Endothelial cell (in vitro differentiated cells): ENCODE data around the gene FLT1. TPM values are rescaled to one million over a fixed set of nuclear protein-coding genes. Genes with fewer than 3 reads are reported as not detected.

Experiments used
- DNase-seq: peaks from one replicate; pipeline ENCODE4 v3.0.0; 2021; ENCODE audit warnings: low spot score
- H3K27ac Mint-ChIP-seq: one replicate; pipeline ENCODE4 v1.8.0; 2021; ENCODE audit warnings: mixed read lengths, inconsistent platforms; ENCODE audit not compliant: unreplicated experiment
- H3K27me3 Mint-ChIP-seq: one replicate; pipeline ENCODE4 v1.8.0; 2021; ENCODE audit warnings: mild to moderate bottlenecking, moderate library complexity, mixed read lengths, inconsistent platforms; ENCODE audit not compliant: unreplicated experiment
- H3K36me3 Mint-ChIP-seq: one replicate; pipeline ENCODE4 v1.8.0; 2021; ENCODE audit warnings: mild to moderate bottlenecking, low read depth, mixed read lengths, inconsistent platforms; ENCODE audit not compliant: unreplicated experiment
- H3K4me1 Mint-ChIP-seq: one replicate; pipeline ENCODE4 v1.8.0; 2021; ENCODE audit warnings: mild to moderate bottlenecking, mixed read lengths, inconsistent platforms; ENCODE audit not compliant: unreplicated experiment
- H3K4me3 Mint-ChIP-seq: one replicate; pipeline ENCODE4 v1.8.0; 2021; ENCODE audit warnings: mild to moderate bottlenecking, mixed read lengths, inconsistent platforms; ENCODE audit not compliant: unreplicated experiment
- H3K9me3 Mint-ChIP-seq: one replicate; pipeline ENCODE4 v1.8.0; 2021; ENCODE audit warnings: mixed read lengths, inconsistent platforms; ENCODE audit not compliant: unreplicated experiment
- CTCF ChIP-seq: fragments of 200-600 bp; sonication (generic); IDR thresholded peaks from one replicate; pipeline ENCODE4 v1.5.0; 2021; ENCODE audit warnings: antibody characterized with exemption; ENCODE audit not compliant: unreplicated experiment
- total RNA-seq: library from RNA; stranded (reverse); fragmentation: NEBNext Ultra II Directional; extraction: Animal tissue kit (Norgen Biotek cat#: 25700); gene quantifications from one replicate; pipeline ENCODE4 v1.2.1, GENCODE V29; 2021; ENCODE audit not compliant: unreplicated experiment

FLT1 gene
- total RNA-seq, 1 donor from 2014 or later: 759 TPM

- Mint-ChIP-seq H3K27me3 (peaks cover 2% of the 10 kb centered on the region), H3K4me1 (peaks cover 66% of the 10 kb centered on the region), H3K36me3 (peaks cover 64% of the 10 kb centered on the region)
Measured at GRCh38 chr13:28384789-28385188, 110.1 kb downstream of the FLT1 start.

DNA sequence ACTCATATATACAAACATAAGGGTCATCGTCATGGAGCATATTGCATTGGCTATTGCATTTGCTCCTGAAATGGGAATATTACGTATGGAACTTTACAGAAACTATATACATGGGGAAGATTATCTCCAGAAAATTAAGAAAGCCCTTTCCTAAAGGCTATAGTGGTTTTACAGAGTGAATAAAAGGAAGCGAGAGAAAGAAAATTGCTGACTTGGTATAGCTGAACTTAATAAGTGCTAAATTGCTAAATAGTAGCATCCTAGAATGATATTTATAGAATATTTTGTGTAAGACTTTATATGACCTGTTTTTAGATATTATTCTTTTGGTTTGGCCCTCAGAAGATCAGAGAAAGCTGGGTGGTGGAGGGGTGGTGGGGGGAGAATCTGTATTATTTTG, 114.6 kb downstream of the FLT1 start:
- no peaks in the 10 kb centered on the region for H3K9me3 Mint-ChIP-seq
- peaks cover 5% of the 10 kb centered on the region for H3K27me3 Mint-ChIP-seq
- H3K4me3 Mint-ChIP-seq: peak overlapping the region; percentile 37
- TF ChIP-seq CTCF: no peak
- peaks cover 68% of the 10 kb centered on the region for H3K36me3 Mint-ChIP-seq
- DNase-seq: no peak
- peaks cover 36% of the 10 kb centered on the region for H3K4me1 Mint-ChIP-seq
- H3K27ac Mint-ChIP-seq: peak overlapping the region; percentile 50

More at GRCh38 chr13:28384789-28385188, 110.1 kb downstream of the FLT1 start:
- DNase-seq: no peak
- Mint-ChIP-seq H3K9me3 (no peaks in the 10 kb centered on the region), H3K4me3 (peak overlapping the region; percentile 44), H3K27ac (peak overlapping the region; percentile 43)
- no peak for TF ChIP-seq CTCF

DNA sequence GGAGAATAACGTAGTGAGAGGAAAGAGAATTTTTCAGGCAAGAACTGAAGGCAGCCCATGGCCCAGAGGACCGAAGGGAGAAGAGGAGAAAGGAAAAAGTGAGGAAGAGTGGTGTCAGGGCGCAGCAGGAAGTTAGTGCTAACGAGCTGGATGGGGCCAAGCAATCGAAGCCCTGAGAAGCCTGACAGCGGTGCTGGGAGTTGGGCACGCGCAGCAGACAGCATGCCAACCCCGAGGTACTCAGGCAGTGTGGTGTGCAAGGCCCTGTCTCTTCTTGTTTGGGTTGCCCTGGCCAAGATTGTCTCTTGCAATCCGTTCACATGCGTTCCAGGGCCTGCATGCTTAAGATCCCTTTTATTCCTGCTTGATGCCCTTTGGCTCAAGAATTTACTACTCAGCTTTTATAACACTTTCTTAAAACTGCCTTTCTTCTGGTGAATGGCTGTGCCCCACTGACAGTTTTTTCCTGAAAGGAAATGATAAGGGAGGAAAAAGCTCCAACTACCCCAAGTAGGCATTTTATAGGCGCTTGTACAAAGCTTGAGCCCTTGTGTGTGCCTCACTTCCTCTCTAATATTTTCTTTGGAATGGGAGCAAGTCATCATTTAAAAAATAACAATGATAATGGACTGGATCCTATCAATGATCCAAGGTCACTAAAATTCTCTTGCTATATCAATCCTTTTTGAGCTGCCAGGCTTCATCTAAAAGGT, 115.4 kb downstream of the FLT1 start:
- Mint-ChIP-seq H3K27ac (peak overlapping the region; percentile 50), H3K36me3 (peaks cover 66% of the 10 kb centered on the region), H3K4me1 (peaks cover 33% of the 10 kb centered on the region), H3K27me3 (peaks cover 4% of the 10 kb centered on the region), H3K4me3 (no peak overlapping the region), H3K9me3 (no peaks in the 10 kb centered on the region)
- no peak for DNase-seq
- no peak for TF ChIP-seq CTCF

GRCh38 chr13:28376604-28377003, 118.3 kb downstream of the FLT1 start:
- peaks cover 5% of the 10 kb centered on the region for H3K27me3 Mint-ChIP-seq
- no peak for TF ChIP-seq CTCF
- H3K4me1 Mint-ChIP-seq: peaks cover 19% of the 10 kb centered on the region
- no peak overlapping the region for H3K27ac Mint-ChIP-seq
- no peaks in the 10 kb centered on the region for H3K9me3 Mint-ChIP-seq
- no peak for DNase-seq
- no peak overlapping the region for H3K4me3 Mint-ChIP-seq
- H3K36me3 Mint-ChIP-seq: peaks cover 62% of the 10 kb centered on the region

- H3K36me3 Mint-ChIP-seq: peaks cover 64% of the 10 kb centered on the region
- peaks cover 5% of the 10 kb centered on the region for H3K27me3 Mint-ChIP-seq
- peak overlapping the region; percentile 37 for H3K27ac Mint-ChIP-seq
- no peak for DNase-seq
- no peak for TF ChIP-seq CTCF
- H3K9me3 Mint-ChIP-seq: no peaks in the 10 kb centered on the region
- H3K4me3 Mint-ChIP-seq: peak overlapping the region; percentile 4
- peaks cover 18% of the 10 kb centered on the region for H3K4me1 Mint-ChIP-seq
Measured at GRCh38 chr13:28375250-28375930, 119.5 kb downstream of the FLT1 start.
